ENCODE measurements around the gene RHOBTB3. TPM values are rescaled to one million over a fixed set of nuclear protein-coding genes. Genes with fewer than 3 reads are reported as not detected.

RHOBTB3 gene
- total RNA-seq, 2 experiments from 2014 or later: 0.06 to 0.61 TPM

Other genes with a start within 250 kb of the RHOBTB3 start
- gene SKIC3, start 176.4 kb upstream of the RHOBTB3 start, total RNA-seq: 10 to 100 TPM; 78.4 to 80.3 TPM
- 1 to 10 TPM; 4.6 to 4.7 TPM for gene ARSK, start 176.2 kb upstream of the RHOBTB3 start, total RNA-seq
- gene GPR150, start 111.2 kb upstream of the RHOBTB3 start, total RNA-seq: 1 to 10 TPM; 1.0 to 1.2 TPM
- 1 to 10 TPM; 4.2 to 5.0 TPM for gene RFESD, start 84.6 kb upstream of the RHOBTB3 start, total RNA-seq
- not detected for gene SPATA9, start 48.3 kb upstream of the RHOBTB3 start, total RNA-seq
- gene GLRX, start 91.4 kb downstream of the RHOBTB3 start, total RNA-seq: 10 to 100 TPM; 70.6 to 72.9 TPM
- gene ELL2, start 230.5 kb downstream of the RHOBTB3 start, total RNA-seq: 10 to 100 TPM; 11.6 to 15.0 TPM